ENCODE data around the gene PCSK7.

The PCSK7 gene

GRCh38 chr11:117160826-117161225, 71.0 kb downstream of the PCSK7 start:
- no peak for FAIRE-seq
- no peak for DNase-seq (ENCODE audit: low spot score)

GRCh38 chr11:117159892-117160291, 72.0 kb downstream of the PCSK7 start:
- DNase-seq (ENCODE audit: low spot score) (no peak), FAIRE-seq (no peak)

- FAIRE-seq (no peak), DNase-seq (ENCODE audit: low spot score) (no peak)
Observed at GRCh38 chr11:117157507-117157906, 74.4 kb downstream of the PCSK7 start.

GRCh38 chr11:117154468-117154867, 77.4 kb downstream of the PCSK7 start:
- DNase-seq (ENCODE audit: low spot score) (no peak), FAIRE-seq (no peak)
